HG03342 (cell line): ENCODE results near the gene PCSK7.
"Not testable (repeated sequence)": the region's sequence is repeated elsewhere in the genome, so short reads cannot be mapped to it uniquely, and the experiment has no call there.

Experiments
- ATAC-seq: cut with Tn5 transposase; IDR thresholded peaks from one replicate; pipeline ENCODE4 v1.9.1; 2021; ENCODE audit warnings: mild to moderate bottlenecking, moderate library complexity; ENCODE audit not compliant: unreplicated experiment

Gene PCSK7

GRCh38 chr11:117217141-117218084, 14.5 kb downstream of the PCSK7 start:
- no peak for ATAC-seq

GRCh38 chr11:117214404-117215110, 17.3 kb downstream of the PCSK7 start:
- ATAC-seq, result no peak

- ATAC-seq, result no peak
Observed at GRCh38 chr11:117212697-117213355, 19.0 kb downstream of the PCSK7 start.

GRCh38 chr11:117210620-117211019, 21.3 kb downstream of the PCSK7 start:
- no peak for ATAC-seq

- not testable (repeated sequence) for ATAC-seq
Observed at GRCh38 chr11:117209351-117210125, 22.3 kb downstream of the PCSK7 start.

- ATAC-seq, result not testable (repeated sequence)
Observed at GRCh38 chr11:117208710-117209109, 23.2 kb downstream of the PCSK7 start.

GRCh38 chr11:117207481-117207880, 24.4 kb downstream of the PCSK7 start:
- ATAC-seq, result not testable (repeated sequence)

- not testable (repeated sequence) for ATAC-seq
Observed at GRCh38 chr11:117206859-117207258, 25.0 kb downstream of the PCSK7 start.

- not testable (repeated sequence) for ATAC-seq
Observed at GRCh38 chr11:117206111-117206510, 25.8 kb downstream of the PCSK7 start.

- ATAC-seq, result no peak
Observed at GRCh38 chr11:117205211-117205818, 26.6 kb downstream of the PCSK7 start.

- no peak for ATAC-seq
Observed at GRCh38 chr11:117204283-117205080, 27.4 kb downstream of the PCSK7 start.

- ATAC-seq, result no peak
Observed at GRCh38 chr11:117203069-117203407, 28.8 kb downstream of the PCSK7 start.

- no peak for ATAC-seq
Observed at GRCh38 chr11:117202386-117203068, 29.3 kb downstream of the PCSK7 start.

GRCh38 chr11:117201658-117202305, 30.1 kb downstream of the PCSK7 start:
- no peak for ATAC-seq

- no peak for ATAC-seq
Observed at GRCh38 chr11:117200813-117201657, 30.8 kb downstream of the PCSK7 start.

GRCh38 chr11:117199916-117200812, 31.7 kb downstream of the PCSK7 start:
- ATAC-seq, result no peak
